GM18526 (cell line): ENCODE measurements around the gene FOXN1.

Experiments
- POLR2A ChIP-seq: IDR thresholded peaks from 3 replicates; pipeline ENCODE4 v1.6.1; 2011; ENCODE audit not compliant: insufficient read length; ENCODE audit errors: extremely low read depth

The FOXN1 gene

DNA sequence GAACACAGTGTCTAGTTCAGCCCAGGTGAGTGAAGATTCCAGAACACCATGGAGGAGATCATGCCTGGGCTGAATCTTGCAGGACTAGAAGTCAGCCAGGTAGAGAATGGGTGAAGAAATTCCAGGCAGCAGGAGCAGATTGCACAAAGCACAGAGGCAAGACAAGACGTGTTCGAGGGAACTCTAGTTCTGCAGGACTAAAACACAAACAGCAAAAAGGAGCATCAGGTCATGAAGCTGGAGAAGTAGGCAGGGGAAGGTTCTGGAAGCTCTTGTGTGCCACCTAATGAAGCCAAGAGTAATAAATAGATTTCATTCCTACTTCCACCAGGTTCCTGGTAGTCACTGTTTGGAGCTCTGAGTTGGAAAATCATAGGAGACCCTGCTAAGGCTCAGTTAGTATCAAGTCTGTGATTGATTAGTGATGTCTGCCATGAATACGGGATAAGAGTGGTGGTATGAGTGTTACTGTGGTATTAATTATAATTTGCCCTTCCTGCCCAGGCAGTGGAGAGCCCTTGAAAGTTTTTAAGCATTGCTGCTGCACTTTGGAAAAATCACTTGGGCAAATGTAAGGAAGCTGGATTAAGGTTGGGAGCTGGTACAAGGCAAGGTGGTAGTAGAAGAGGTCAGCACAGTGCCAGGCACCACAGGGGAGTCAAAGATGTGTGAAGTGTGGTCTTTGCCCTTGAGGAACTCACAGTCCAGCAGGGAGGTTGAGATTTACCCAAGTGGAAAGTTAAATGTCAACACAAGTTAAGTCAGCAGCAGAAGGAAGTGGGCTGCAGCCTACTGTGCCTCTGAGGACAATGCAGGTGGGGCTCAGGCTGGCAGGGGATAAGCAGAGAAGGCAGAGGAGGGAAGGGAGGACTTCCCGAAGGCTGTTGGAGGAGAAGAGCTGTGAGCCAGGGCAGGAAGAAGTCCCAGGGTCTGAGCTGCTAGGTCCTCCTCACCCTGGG, 13.5 kb upstream of the FOXN1 start:
- no peak for TF ChIP-seq POLR2A

DNA sequence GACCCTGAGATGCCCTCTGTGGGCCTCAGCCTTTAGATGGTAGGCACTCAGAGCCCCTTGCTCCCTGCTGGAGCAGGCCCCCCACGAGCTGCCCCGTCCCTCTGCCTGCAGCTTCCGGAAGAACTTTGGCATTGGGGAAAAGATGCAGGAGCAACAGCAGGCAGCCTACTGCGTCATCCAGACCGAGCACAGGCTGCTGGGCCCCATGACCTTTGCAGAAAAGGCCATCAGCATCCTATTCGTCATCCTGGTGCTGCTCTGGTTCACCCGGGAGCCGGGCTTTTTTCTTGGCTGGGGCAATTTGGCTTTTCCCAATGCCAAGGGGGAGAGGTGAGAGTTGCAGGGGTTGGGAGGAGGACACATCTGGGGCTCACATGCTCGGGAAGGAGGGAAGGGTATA, 12.7 kb upstream of the FOXN1 start:
- TF ChIP-seq POLR2A: no peak

DNA sequence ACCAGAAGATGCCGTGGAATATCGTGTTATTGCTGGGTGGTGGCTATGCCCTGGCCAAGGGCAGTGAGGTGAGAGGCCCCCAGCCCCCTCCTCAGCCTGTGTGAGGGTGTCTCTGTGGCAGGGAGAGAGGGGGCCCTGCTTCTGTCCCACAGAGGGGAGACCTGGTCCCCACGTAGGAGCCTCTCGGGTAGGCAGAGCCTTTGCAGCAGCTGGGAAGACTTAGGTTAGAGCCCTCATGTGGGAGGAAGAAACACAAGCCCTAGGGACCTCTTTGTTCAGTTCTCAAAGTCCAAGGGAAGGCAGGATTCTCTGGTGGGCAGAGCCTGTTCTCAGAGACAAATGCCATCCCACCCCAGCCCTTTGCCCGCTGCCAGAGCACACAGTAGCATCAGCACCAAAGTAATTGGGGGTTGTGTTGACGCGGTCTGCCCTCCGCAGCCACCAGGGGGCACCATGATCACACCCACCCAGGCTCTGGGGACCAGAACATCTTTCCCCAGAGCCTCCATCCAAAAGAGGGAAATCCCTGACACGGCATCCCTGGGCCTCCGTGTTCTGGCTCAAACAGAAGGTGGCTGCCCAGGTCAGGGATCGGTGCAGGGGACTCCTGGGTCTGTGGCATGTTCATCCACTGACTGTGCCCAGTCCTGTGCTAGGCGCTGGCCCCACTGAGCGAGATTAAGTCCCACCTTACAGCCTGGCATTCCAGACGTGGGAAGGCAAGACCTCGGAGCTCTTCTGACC, 11.5 kb upstream of the FOXN1 start:
- TF ChIP-seq POLR2A: no peak

DNA sequence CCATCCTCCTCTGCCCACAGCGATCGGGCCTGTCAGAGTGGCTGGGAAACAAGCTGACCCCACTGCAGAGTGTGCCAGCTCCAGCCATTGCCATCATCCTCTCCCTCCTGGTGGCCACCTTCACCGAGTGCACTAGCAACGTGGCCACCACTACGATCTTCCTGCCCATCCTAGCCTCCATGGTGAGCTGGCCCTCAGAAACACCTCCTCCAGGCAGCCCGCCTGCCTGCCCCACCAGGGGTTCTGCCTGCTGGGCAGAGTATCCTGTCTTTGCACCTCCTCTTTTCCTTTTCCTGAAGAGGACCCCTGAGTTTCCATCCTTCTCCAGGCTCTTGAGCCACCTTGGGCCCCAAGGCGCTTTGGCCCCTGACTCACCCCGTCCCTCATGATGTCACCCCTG, 10.5 kb upstream of the FOXN1 start:
- TF ChIP-seq POLR2A: no peak

DNA sequence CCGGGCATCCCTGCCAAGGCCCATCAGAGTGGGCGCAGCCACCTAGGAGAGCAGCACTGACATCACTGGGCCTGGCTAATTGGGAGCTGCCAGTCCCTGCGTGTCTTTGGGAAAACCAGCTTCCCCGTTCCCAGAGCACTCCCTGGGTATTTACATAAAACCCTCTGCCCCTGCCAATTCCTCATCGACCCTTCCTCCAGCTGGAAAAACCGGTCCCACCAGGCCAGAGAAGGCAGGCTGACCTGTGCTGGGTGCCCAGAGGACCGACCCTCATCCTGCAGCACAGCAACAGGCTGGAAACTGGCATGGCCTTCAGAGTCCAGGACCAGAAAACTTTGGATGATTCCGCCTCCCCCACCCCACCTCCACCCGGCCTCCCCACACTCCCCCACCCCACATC, 8.2 kb upstream of the FOXN1 start:
- no peak for TF ChIP-seq POLR2A

DNA sequence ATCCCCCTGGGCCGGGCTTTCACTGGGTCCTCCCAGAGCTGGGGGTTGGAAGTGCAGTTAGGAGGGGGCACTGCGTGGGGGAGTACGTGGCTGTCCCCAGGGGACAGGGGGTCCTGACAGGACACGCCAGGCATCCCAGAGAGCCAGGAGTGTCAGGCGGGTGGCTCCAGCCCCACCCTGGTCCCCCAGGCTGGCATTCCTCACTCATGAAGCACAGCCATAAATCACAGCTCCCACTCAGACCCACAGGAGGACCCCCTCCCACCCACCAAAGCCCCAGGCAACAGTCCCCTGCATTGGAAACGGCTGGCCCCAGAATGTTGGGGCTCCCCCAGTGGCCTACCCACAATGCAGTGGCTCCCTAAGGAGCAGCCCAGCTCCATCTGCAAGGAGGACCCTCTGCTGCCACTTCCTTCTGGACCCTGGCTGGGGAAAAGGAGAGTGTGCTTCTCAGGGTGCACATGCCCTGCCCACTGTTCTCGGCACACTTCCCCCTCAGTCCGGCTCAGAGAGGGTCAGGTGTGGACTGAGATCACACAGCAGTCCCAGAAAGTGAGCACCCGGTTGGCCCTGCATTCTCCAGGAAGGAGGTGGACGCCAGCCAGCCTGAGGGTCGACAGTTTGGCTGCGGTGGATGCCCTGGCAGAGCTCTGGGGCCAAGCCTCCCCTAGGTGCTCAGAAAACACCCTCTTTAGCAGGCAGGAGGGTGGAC, 7.3 kb upstream of the FOXN1 start:
- no peak for TF ChIP-seq POLR2A

DNA sequence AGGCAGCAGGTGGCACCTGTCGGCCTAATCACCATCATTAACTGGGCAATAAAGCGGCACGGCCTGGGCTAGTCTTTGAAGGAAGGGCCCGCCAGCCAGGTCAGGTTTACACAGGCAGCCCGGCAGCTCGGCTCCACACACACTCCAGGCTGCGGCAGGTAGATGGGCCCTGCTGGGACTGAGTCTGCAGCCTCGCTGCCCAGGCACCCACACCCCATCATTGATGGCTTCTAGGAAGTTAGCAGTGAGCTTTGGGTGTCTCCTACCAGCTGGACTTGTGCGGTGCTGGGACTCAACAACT, 6.8 kb upstream of the FOXN1 start:
- TF ChIP-seq POLR2A: no peak

DNA sequence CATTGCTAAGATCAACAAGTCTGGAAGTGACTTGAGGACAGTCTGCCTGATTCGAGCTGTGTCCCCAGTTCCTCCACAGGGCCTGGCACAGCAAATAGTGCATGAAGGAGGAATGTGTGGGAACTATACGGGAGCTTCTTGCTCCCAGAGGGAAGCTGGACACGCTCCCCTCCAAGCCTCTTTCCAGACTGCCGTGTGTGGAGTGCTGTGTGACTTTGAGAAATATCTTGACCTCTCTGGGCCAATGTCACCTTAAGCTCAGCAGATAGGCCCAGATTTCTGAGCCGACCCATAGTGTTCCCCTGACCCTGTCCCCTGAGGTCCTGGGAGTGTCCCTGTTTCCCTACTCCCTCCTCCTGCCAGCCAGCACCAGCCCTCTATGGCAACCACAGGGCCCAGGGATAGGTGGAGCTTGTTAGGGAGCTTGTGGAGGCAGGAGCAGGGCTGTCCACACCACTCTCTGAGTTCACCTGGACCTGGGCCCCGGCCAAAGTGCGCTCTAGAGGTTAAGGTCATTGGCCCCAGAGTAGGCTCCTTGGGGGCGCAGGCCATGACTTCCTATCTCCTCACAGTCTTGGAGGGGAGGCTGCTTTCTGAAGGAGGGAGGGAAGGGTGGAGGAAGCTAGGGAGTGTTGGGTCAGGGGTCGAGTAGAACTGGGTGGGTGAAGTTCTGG, 6.3 kb upstream of the FOXN1 start:
- no peak for TF ChIP-seq POLR2A

DNA sequence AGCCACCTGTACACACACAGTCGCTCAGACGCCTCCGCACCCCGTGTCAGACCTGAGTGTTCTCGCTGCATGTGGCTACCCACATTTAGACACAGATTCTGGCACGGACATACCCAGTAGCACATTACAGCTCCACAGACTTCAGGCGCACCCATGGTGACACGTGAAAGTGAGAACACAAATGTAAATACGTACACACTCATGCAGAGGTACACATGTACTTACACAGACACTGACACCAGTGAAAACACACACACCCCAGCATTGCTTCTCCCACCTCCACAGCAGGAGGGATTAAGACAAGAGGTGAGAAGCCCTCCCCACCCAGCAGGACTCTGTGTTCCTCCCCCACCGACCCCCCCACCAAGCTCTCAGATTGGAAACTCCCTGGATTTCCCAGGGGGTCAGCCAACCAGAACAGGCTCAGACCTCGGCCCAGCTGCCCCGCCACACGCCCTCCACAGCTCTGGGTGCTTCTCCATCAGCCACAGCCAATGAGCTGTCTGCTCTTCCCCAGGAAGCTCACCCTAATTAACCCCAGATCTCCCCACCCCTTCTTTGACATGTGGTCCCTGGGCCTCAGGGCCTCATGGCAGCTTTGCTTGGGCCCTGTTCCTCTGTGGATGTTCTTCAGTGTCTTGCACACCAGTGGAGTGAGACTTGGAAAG, 5.3 kb upstream of the FOXN1 start:
- TF ChIP-seq POLR2A: peak; percentile 14

DNA sequence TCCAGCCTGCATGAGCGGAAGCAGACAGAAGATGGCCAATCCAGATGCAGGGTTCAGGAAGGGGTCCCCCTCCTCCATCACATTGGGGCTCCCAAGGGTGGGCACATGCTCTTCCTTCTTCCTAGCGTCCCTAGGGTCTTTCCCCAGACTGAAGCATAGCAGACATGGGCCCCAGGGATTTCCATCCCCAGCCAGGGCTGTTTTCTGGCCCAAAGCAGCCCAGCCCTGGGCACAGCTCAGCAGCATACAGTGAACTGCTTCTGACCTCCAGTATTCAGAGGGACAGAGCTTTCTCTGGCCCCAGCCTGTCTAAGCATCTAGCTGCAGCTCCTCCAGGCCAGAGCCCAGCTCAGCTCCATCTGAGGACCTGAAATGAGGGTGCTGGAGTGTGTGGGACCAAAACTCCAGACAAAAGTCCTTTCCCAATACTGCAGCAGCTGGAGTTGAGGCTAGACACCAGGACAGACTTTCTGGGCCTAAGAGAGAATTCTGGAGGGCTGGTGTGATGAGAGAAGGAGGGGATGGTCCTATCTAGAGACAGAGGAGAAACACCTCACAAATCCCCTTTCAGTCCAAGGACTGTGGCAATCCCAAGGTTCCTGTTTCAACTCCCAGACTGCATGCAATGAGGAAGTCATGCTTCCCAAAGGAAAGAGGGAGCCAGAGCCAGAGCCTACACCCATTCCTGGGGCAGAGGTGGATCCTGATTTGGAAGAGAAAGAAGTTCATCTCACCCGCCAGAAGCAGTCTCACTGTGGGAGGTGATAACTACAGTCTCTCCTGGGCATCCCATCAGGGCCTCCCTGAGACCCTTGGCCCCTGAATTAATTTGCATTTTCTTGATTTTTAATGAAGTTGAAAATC, 4.5 kb upstream of the FOXN1 start:
- TF ChIP-seq POLR2A: no peak

DNA sequence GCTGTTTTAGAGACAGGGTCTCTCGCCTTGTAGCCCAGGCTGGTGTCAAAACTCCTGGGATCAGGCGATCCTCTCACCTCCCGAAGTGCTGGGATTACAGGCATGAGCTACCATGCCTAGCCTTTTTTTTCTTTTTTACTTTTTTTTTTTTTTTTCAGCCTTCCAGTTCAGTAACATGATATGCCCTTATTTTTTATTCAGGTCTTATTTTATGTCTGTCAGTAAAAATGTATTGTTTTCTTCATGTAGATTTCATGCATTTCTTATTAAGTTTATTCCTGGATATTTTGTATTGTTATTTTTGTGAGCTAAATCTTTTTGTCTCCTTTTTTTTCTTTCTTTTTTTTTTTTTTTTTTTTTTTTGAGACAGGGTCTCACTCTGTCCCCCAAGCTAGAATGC, 2.7 kb upstream of the FOXN1 start:
- TF ChIP-seq POLR2A: no peak

DNA sequence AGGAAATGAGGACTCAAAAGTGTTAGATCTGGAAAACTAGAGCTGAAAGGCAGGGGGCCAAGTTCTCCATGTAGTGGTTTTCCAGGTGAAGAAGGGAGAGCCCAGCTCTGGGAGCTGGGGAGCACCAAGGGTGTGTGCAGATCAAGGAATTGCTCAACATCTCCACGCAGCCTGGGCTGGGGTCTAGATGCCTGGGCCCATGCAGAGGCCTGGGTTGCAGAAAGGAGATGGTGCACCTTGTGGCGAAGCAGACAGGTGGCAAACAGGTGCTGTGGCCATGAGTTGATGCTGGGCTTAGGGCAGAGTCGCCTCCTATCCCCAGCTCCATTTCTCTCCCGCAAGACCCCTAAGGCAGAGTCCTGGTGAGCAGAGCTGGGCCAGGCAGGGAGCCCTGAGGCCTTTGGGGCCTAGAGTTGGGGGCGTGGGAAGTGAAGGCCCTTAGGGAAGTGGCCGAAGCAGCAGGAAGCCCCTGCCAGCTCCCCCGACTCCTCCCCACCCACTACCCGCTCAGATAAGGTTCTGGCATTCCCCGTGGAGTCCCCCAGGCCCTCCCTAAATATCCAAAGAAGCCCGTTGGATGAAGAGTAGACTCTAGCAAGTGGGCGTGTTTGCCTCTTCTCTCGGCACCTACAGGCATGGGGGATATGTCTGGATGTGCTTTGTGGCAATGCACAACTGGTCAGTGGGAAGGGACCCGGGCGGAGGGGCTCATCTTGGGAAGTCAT, 777 bp downstream of the FOXN1 start:
- no peak for TF ChIP-seq POLR2A

DNA sequence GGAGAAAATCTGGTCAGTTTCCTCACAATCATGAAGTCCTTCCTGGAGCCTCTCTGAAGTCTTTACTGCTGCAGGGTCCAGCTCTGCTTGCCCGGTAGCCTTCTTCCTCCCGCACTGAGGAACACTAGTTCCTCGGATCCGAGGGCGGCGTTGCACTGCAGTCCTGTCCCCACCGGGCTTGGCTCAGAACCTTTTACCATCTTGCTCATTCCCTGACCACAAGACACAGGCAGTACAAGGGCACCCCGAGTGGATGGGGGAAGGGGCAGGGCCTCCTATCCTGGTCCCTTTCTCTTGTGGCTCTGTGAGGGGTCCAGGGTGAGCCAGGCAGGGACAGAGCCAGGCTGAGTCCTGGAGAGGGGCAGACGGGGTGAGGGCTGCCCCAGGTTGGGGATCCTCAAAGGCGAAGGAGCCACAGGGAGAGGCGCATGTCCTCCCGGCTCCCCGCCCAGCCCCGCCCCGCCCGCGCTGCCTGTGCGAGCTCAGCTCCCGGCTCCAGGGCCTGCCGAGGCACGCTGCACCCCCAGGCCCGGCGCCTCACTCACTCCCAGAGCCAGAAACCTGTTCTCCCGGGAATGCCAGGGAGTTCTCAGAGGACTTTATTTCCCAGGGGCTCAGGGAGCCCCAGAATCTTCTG, 1.5 kb downstream of the FOXN1 start:
- no peak for TF ChIP-seq POLR2A
